Kidney (tissue), 14 donors: ENCODE measurements around the gene NEK6. TPM values are rescaled to one million over a fixed set of nuclear protein-coding genes. Genes with fewer than 3 reads are reported as not detected.

Experiments
- DNase-seq, 5 donors: peaks; one replicate each; pipeline ENCODE4 v3.0.0-alpha.2; 2013 to 2020
- FAIRE-seq: peaks from 2 replicates; lab custom pipeline; 2012; peaks lifted over from hg19 to GRCh38; lab: Jason Lieb, UNC
- H3K27ac ChIP-seq, 2 donors: one replicate each; pipeline ENCODE4 v1.7.0; 2013; ENCODE audit warnings: low read depth in 2 of 2, low read length in 2 of 2, inconsistent platforms in 1 of 2
- H3K27me3 ChIP-seq: one replicate; pipeline ENCODE4 v1.7.1; 2013; ENCODE audit warnings: low read length, inconsistent platforms; ENCODE audit not compliant: control insufficient read depth, insufficient read depth
- H3K36me3 ChIP-seq, 3 donors: one replicate each; pipeline versions ENCODE4 v1.7.0 to v1.7.1; 2013; ENCODE audit warnings: low read length in 3 of 3, control low read depth in 1 of 3, inconsistent platforms in 1 of 3; ENCODE audit not compliant: insufficient read depth in 3 of 3, control insufficient read depth in 2 of 3
- H3K4me1 ChIP-seq, 3 donors: one replicate each; pipeline versions ENCODE4 v1.7.0 to v1.7.1; 2013; ENCODE audit warnings: low read length in 3 of 3, inconsistent platforms in 1 of 3, low read depth in 1 of 3; ENCODE audit not compliant: control insufficient read depth in 2 of 3, insufficient read depth in 2 of 3
- H3K4me3 ChIP-seq, 3 donors: one replicate each; pipeline versions ENCODE4 v1.7.0 to v1.8.1; 2013; ENCODE audit warnings: low read length in 3 of 3, control low read depth in 1 of 3, inconsistent platforms in 1 of 3
- H3K9ac ChIP-seq, 3 donors: one replicate each; pipeline versions ENCODE4 v1.7.0 to v1.7.1; 2013; ENCODE audit warnings: low read length in 3 of 3, control low read depth in 1 of 3, inconsistent platforms in 1 of 3
- H3K9me3 ChIP-seq, 3 donors: one replicate each; pipeline versions ENCODE4 v1.7.0 to v1.7.1; 2013; ENCODE audit warnings: low read length in 3 of 3, control low read depth in 1 of 3, inconsistent platforms in 1 of 3; ENCODE audit not compliant: control insufficient read depth in 2 of 3, insufficient read depth in 1 of 3
- CTCF ChIP-seq: IDR thresholded peaks from 3 replicates; pipeline ENCODE4 v1.5.1; 2012; ENCODE audit warnings: mild to moderate bottlenecking, moderate library complexity, borderline replicate concordance; ENCODE audit not compliant: insufficient read depth; ENCODE audit errors: extremely low read depth
- intact Hi-C: fragments of 100-400 bp; cut with DNase I; formaldehyde crosslinking; loops from one replicate; pipeline ENCODE4 v1.11.1; 2022
- polyA plus RNA-seq: library from polyadenylated mRNA; stranded (reverse); fragments of 350-450 nt; fragmentation: Illumina TruSeq; extraction: RNeasy Lipid Tissue Mini Kit (QIAGEN cat#74804); gene quantifications from one replicate; pipeline ENCODE4 v1.2.3, GENCODE V29; 2014; ENCODE audit warnings: low read depth, low replicate concordance; ENCODE audit not compliant: insufficient read depth
- total RNA-seq: library from RNA; stranded (reverse); fragmentation: NEBNext Ultra II Directional; extraction: Animal tissue kit (Norgen Biotek cat#: 25700); gene quantifications from one replicate; pipeline ENCODE4 v1.2.1, GENCODE V29; 2021
- donor health status: control.
- donor health status: control.
- donor health status: control.
- donor health status: control.
- donor health status: control.
- donor health status: DM: yes; HTN: yes; CAD: no.
- donor health status: Normal renal cell carcinoma (clear cell type).

The NEK6 gene
- total and polyA plus RNA-seq, 2 donors from 2014 or later, result 14.9 to 82.1 TPM

- H3K9ac ChIP-seq, result no peak overlapping the region
- no peak for TF ChIP-seq CTCF
Measured at GRCh38 chr9:124354346-124355038, 96.7 kb downstream of the NEK6 start.

GRCh38 chr9:124355039-124355940 is 97.5 kb downstream of the NEK6 start:
- intact Hi-C loops, result no loop called here

More at GRCh38 chr9:124354346-124355038, 96.7 kb downstream of the NEK6 start:
- no peak for FAIRE-seq
- Histone ChIP-seq H3K4me3 (no peak overlapping the region), H3K27ac (no peak overlapping the region), H3K27me3 (no peaks in the 10 kb centered on the region), H3K36me3 (peaks cover 2 to 36% (median 22%) of the 10 kb centered on the region in 3 donors), H3K9me3 (no peaks in the 10 kb centered on the region), H3K4me1 (peaks cover 0 to 4% (median 0%) of the 10 kb centered on the region in 3 donors)
- peak in 2 of 5 donors; percentile 24 to 54 for DNase-seq
- intact Hi-C loops, result no loop called here

GRCh38 chr9:124355941-124356744 is 98.4 kb downstream of the NEK6 start:
- no peak overlapping the region for H3K27ac ChIP-seq
- DNase-seq, result peak in 1 of 5 donors; percentile 53
- TF ChIP-seq CTCF, result no peak
- H3K9ac ChIP-seq, result no peak overlapping the region
- H3K36me3 ChIP-seq, result peaks cover 0 to 31% (median 12%) of the 10 kb centered on the region in 3 donors
- FAIRE-seq, result no peak
- no peaks in the 10 kb centered on the region for H3K9me3 ChIP-seq
- peaks cover 0 to 6% (median 0%) of the 10 kb centered on the region in 3 donors for H3K4me1 ChIP-seq
- no peaks in the 10 kb centered on the region for H3K27me3 ChIP-seq
- intact Hi-C loops, result no loop called here
- H3K4me3 ChIP-seq, result no peak overlapping the region

More at GRCh38 chr9:124355039-124355940, 97.5 kb downstream of the NEK6 start:
- DNase-seq (peak in 1 of 5 donors; percentile 29), FAIRE-seq (no peak)
- Histone ChIP-seq H3K4me3 (no peak overlapping the region), H3K27ac (no peak overlapping the region), H3K36me3 (peaks cover 2 to 36% (median 19%) of the 10 kb centered on the region in 3 donors), H3K9me3 (no peaks in the 10 kb centered on the region), H3K27me3 (no peaks in the 10 kb centered on the region), H3K9ac (no peak overlapping the region), H3K4me1 (peaks cover 0 to 6% (median 0%) of the 10 kb centered on the region in 3 donors)
- no peak for TF ChIP-seq CTCF
